COLO668 (cell line): ENCODE measurements around the gene OGA.

Experiments
- DNase-seq: peaks from one replicate; lab custom pipeline; 2025; ENCODE audit not compliant: unreplicated experiment; lab: John Stamatoyannopoulos, UW

The OGA gene

DNA sequence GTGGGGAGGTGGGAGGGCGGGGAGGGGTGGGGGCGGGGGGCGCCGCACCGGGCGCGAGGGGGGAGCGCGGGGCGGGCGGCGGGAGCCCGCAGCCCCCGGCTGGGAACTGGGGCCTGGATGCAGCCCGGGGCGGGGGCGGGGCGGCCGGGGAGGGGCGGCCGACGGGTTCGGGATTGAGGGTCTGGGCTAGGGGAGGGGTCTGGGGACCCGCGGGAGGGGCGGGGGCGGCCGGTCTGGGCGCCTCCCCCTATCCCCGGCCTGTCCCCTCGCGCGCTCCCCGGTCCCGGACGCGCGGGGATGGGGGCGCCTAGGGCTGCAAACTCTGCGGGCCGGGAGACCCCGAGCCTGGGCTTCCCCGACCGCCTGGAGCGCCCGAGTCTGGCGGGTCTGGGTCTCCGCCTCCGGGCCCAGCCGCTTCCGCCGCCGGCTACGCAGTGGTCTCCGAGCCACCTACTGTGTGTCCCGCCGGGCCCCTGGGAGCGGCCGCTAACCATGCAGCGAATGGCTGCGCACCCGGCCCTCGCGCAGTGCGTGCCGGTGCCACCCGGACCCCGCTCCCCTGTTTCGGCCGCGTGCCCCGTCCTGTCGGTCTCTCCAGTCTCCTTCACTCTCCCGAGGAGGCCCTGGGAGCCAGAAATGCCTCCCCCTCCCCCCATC is 42.0 kb downstream of the OGA start:
- no peak for DNase-seq

- no peak for DNase-seq
These were observed 42.7 kb downstream of the OGA start, which contains the start of gene FGF8 for GRCh38 chr10:101775273-101776160. FGF8 (minus strand) TSS chr10:101776114; CDS start chr10:101775900, 214 bp downstream.

DNA sequence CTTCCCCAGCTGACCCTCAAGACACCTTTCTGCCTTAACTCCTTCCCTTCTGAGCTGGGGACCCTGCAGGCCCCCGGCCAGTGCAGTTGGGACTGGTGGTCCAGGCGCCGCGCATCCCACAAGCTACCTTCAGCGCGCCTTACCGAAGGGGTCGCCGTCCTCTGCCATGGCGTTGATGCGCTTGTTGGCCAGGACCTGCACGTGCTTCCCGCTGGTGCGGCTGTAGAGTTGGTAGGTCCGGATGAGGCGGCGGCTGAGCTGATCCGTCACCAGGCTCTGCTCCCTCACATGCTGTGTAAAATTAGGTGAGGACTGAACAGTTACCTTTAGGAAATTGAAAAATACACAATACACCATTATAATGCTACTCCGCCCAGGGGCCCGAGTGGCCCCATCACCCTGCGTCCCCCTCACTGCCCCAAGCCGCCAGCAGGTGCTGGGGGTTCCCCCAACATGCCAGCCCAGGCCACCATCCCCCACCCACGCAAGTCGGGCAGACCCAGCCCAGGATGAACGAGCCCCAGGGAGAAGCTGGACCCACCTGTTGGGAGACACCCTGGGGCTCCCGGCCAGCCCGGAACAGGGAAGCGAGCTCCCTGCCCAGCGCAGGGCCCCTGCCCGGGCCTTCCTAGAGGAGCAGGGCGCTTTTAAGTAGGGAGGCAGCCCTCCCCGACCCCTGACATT is 43.5 kb downstream of the OGA start:
- DNase-seq, result no peak

DNA sequence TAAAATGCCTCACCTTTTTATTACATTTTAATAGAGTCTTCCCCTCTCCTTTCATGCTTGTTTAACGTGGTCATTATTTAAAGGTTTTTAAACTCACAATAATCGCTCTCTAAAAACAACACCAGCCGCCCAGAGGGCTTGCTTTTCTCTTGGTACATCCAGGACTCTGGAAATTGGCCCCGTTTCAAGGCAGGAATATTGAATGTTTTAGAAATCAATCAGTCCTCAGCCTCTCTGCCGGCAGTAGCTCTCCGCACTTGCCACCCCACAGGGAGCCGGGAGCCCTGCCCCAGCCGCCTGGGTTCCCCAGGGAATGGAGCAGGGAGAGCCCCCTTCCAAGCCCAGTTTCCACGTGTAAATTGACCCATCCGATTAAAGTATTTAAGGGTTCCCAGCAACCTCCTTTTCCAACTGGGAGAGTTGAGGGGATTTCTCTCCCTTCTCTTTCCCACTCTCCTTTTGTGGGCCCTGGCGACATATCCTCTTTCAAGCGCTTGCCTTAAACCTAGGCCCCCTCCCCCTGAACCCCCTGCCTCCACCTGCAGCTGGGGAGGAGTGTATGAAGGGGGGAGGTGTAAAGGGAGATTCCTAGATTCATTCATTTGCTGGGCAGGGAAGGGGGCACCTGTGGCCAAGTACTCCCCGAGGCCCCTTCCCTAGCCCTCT is 44.2 kb downstream of the OGA start:
- no peak for DNase-seq

DNA sequence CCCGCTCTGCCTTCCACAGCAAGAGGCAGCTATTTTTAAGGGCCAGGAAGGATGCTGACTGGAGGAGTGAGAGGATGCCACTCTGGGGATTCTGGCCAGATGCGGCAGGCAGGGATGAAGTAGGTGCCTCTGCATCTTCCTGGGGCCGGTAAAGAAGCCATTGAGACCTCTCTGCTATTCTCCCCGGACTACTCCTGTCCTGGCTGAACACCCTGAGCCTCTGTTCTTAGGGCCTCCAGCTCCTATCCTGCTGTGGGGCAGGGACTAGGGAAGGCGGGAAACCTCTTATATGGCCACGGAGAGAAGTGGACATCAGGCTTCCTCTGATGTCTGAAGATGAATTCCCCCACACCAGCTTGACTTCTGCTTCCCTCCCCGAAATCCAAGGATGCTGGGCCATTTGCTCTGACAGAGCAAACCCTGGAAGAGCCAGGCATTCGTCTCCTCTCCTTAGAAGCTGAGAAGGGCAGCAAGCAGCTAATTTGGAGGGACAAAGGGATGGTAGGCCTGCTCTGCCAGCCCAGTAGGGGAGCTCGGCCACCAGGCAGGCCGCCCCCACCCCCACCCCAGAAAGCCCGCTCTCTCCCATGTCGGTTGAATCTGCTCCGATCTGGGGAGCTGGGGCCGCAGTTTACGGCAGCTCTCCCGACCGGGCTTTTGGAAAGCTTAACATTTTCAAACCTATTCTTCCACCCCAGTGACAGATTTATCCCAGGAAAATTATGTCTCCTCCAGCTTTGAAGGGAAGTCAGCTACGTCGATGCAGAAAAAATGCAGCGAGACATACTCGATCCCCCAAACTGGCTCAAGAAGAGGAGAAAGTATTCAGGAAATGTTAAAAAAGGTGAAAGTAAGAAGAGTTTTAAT is 45.1 kb downstream of the OGA start:
- no peak for DNase-seq

GRCh38 chr10:101772017-101772894 is 46.0 kb downstream of the OGA start:
- DNase-seq, result no peak

GRCh38 chr10:101771380-101771779 is 46.9 kb downstream of the OGA start:
- no peak for DNase-seq

DNA sequence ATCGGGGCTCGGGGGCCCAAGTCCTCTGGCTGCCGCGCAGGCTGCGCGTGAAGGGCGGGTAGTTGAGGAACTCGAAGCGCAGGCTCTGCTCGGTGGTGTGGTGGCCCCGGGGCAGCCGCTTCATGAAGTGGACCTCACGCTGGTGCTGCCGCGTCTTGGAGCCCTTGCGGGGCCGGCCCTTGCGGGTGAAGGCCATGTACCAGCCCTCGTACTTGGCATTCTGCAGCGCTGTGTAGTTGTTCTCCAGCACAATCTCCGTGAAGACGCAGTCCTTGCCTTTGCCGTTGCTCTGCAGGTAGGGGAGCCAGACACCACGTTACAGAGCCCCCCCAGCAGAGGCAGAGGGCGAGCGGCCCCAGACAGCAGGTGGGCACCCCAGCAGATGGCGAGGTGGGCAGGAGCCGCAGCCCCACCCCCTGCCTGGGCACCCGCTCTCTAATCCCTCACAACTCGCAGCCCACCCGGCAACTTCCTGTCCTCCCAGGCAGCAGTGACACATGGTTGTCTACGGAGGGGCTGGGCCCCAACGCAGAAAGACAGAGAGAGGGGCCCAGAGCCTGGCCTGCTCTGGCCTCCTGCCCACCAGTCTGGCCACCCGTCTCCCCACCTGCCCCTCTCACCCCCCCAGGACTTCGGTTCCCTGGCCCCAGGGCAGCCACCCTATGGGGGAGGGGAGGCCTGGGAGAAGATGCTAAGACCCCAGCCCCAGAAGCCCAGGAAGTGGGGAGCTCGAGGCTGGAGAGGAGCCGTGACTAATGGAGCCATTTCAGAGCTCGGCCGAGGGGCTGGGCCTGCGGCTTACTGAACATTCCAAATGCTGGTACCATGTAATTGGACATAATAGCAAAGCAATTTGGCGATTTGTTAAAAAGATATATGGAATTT is 47.7 kb downstream of the OGA start:
- DNase-seq, result no peak

DNA sequence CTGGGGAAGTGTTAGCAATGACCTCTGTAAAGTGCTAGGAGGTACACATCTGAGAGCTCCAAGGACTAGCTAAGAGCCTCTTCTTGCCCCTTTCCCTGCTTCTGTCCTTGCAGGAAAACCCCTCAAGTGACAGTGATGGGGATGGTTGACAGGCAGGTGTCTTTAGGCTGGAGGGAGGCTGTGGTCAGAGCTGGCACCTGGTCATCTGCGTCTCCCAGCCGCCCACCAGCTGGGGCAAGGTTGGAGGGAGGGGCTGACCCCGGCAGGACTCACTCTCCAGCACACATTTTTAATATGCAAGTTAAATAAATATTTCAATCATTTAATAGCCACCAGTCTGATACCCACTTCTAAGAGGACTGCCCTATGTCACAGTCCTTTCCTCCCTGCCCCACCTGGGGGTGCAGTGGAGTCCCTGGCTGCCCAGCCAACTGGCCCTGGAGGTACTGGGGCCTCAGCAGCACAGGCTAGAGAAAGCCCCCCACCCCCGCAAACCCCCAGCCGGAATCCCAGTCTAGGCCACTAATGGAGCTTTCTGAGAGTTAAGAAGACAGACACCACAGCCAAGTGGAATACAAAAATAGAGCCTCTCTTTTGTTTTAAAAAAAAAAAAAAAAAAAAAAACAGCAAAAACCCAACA is 48.6 kb downstream of the OGA start:
- DNase-seq, result no peak

DNA sequence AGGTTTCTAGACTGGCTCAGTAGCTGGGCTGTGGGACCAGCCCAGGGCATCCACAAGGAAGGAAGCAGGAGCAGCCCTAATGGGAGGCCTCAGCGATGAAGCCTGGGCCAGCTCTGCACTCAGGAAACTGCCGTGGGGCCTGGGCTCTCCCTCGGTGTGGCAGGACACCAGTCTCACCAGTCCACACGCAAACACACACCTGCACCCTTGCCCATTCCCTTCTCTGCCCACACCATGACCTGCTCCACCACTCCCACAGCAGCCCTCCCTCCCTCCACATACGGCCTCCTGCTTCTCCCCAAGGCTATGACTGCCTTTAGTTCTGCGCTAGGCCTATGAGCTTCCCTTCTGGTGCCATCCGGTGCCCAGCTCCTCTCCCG is 49.5 kb downstream of the OGA start:
- DNase-seq, result no peak

DNA sequence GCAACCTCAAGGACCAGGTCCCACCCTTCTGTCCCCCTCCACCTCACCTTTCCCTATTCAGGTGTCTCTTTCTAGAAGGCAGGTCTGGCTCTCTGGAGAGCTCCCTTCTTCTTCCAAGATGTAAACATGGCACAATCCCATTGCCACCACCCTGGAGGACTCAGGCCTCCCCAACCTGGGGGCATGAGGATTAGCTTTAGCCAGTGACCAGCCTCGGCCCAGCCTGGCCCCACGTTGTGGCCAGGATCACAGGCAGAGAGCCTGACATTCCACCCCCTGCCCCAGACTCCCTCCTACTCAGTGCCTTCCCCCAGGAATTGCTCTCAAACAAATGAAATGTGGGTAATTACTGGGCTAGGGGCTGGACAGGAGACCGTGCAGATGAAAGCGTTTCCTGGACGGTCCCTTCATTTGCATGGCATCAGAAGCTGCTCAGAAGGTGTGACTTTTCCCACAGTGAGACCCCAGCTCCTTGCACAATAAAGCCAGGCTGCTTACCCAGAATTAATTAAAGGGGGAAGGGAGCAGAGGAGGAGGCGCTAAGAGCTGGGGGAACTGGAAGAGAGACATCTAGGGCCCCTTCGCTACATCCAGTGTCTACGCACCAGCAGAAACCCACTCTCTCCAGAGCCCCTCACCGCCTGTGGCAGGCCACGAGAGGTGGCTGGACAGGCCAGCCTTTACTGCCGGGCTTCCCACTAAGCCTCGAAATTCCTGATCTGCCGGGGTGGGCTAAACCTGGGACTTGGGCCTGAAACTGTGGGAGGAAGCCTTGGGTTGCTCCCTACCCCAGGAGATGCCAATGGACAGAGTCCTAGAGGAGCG is 50.1 kb downstream of the OGA start:
- no peak for DNase-seq

- no peak for DNase-seq
These were observed 50.7 kb downstream of the OGA start for GRCh38 chr10:101767600-101767945.

- no peak for DNase-seq
These were observed 51.3 kb downstream of the OGA start for GRCh38 chr10:101766753-101767599.

- DNase-seq, result no peak
These were observed 51.9 kb downstream of the OGA start for GRCh38 chr10:101766306-101766705.

DNA sequence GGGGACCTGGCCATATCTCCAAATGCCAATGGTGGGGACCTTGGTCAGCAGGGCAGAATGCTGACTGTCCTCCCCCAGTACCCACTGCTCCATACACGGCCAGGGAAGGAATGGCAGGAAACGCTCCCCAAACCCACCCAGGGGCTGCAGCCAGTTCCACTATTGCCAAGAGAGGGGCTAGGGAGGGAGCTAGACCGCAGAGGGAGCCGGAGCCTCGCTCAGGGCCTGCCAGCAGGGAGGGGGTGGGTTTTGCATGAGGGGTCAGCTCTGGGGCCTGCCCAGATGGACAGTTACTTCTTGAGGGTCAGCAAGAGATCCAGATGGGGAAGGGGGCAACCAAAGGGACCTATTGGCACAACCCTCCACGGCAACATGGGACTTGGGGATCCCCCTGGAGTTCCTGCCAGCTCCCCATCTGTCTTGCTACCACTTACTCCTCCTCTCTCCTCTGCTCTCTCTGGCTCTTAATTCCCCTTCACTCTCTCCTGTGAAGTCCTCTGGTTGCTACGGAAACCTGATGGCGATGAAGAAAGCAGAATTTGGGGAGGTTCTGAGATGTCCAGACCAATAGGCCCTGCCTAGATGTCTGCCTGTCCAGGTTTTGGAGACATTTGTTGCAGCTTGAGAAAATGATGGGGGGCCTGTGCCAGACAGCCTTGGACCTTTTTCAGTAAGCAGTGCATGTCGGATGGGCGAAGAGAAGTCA is 55.0 kb downstream of the OGA start:
- DNase-seq, result no peak

- no peak for DNase-seq
These were observed 55.5 kb downstream of the OGA start for GRCh38 chr10:101762736-101763135.
